Body of pancreas (tissue), 4 donors: ENCODE results near the gene FLT1. TPM values are rescaled to one million over a fixed set of nuclear protein-coding genes. Genes with fewer than 3 reads are reported as not detected.

Experiments used
- ATAC-seq: fragments of 150-250 bp; one replicate; pipeline ENCODE4 v1.9.1; 2016
- DNase-seq, 4 donors: peaks; one replicate each; pipeline ENCODE4 v3.0.0-alpha.2; 2019
- H3K27ac ChIP-seq, 4 donors: fragments of 200-600 bp; sonication (generic); 1 replicate in 3 of 4; 2 replicates in 1 of 4; pipeline versions ENCODE4 v1.5.1 to v1.6.1; 2016 to 2019; ENCODE audit warnings: mild to moderate bottlenecking in 1 of 4, mixed read lengths in 1 of 4, moderate library complexity in 1 of 4
- H3K27me3 ChIP-seq, 2 donors: fragments of 200-600 bp; sonication (generic); one replicate each; pipeline ENCODE4 v1.6.0; 2016; ENCODE audit warnings: mild to moderate bottlenecking in 1 of 2
- H3K36me3 ChIP-seq, 2 donors: fragments of 200-600 bp; sonication (generic); replicated peaks in 1 of 2; 2 replicates each; pipeline ENCODE4 v1.5.1; 2016; ENCODE audit warnings: low read depth in 2 of 2; ENCODE audit not compliant: insufficient read depth in 1 of 2
- H3K4me1 ChIP-seq: fragments of 200-600 bp; sonication (generic); one replicate; pipeline ENCODE4 v1.6.0; 2016
- H3K4me3 ChIP-seq, 2 donors: fragments of 200-600 bp; sonication (generic); 1 replicate in 1 of 2; 2 replicates in 1 of 2; pipeline ENCODE4 v1.5.1; 2016 to 2019
- H3K9me3 ChIP-seq, 3 donors: fragments of 200-600 bp; sonication (generic); 1 replicate in 2 of 3; 2 replicates in 1 of 3; pipeline ENCODE4 v1.5.1; 2016
- CTCF ChIP-seq, 7 experiments: fragments of 450-650 bp in 4 of 7; fragments of 200-600 bp in 3 of 7; sonication (generic) in 3 of 7; IDR thresholded peaks; one replicate each; pipeline ENCODE4 v1.5.1; 2016 to 2019; ENCODE audit warnings: antibody characterized with exemption in 7 of 7
- POLR2A ChIP-seq, 3 donors: fragments of 450-650 bp; IDR thresholded peaks; one replicate each; pipeline ENCODE4 v1.6.1; 2016; ENCODE audit warnings: antibody characterized with exemption in 3 of 3, mild to moderate bottlenecking in 2 of 3
- WGBS, 2 donors: methylation state at CpG; one replicate each; pipeline ENCODE4 v1.1.5; 2017; 5-methylcytosine and 5-hydroxymethylcytosine counted together
- intact Hi-C: fragments of 100-400 bp; cut with DNase I; formaldehyde crosslinking; loops from one replicate; pipeline ENCODE4 v1.15.1; 2023
- total RNA-seq, 2 donors: library from RNA; depleted of rRNA; stranded (reverse); fragments of >200 nt; gene quantifications; one replicate each; pipeline ENCODE4 v1.1.0, GENCODE V29; 2016

FLT1 gene
- total RNA-seq, 2 donors from 2014 or later = 15.3 to 20.4 TPM

GRCh38 chr13:28529836-28530235, 34.9 kb upstream of the FLT1 start:
- no peak for TF ChIP-seq CTCF (IDR thresholded peaks at IDR 0.05)
- DNase-seq (no peak), ATAC-seq (no peak)
- Histone ChIP-seq H3K27me3 (no peaks in the 10 kb centered on the region), H3K27ac (no peak overlapping the region), H3K36me3 (no peaks in the 10 kb centered on the region), H3K4me1 (peaks cover 18% of the 10 kb centered on the region), H3K9me3 (no peaks in the 10 kb centered on the region), H3K4me3 (no peak overlapping the region)
- intact Hi-C loops = no loop called here
- WGBS, 2 donors = 50 to 68% methylated on average over 1 of the region's 1 CpG

- WGBS, 2 donors = 54 to 69% methylated on average over 3 of the region's 3 CpGs
These were observed 33.9 kb upstream of the FLT1 start for GRCh38 chr13:28528848-28529247.

GRCh38 chr13:28528388-28528787, 33.5 kb upstream of the FLT1 start:
- ATAC-seq (no peak), DNase-seq (no peak)
- Histone ChIP-seq H3K27me3 (no peaks in the 10 kb centered on the region), H3K9me3 (no peaks in the 10 kb centered on the region), H3K4me1 (peaks cover 18% of the 10 kb centered on the region), H3K4me3 (no peak overlapping the region), H3K36me3 (no peaks in the 10 kb centered on the region), H3K27ac (no peak overlapping the region)
- WGBS, 2 donors = 36 to 41% methylated on average over 3 of the region's 3 CpGs
- no peak for TF ChIP-seq CTCF (IDR thresholded peaks at IDR 0.05)
- intact Hi-C loops = no loop called here

More at GRCh38 chr13:28528848-28529247, 33.9 kb upstream of the FLT1 start:
- ATAC-seq = no peak
- H3K4me3 ChIP-seq = no peak overlapping the region
- peaks cover 18% of the 10 kb centered on the region for H3K4me1 ChIP-seq
- H3K27ac ChIP-seq = no peak overlapping the region
- no peaks in the 10 kb centered on the region for H3K9me3 ChIP-seq
- intact Hi-C loops = no loop called here
- DNase-seq = no peak
- no peaks in the 10 kb centered on the region for H3K27me3 ChIP-seq
- no peak for TF ChIP-seq POLR2A (IDR thresholded peaks at IDR 0.05)
- TF ChIP-seq CTCF (IDR thresholded peaks at IDR 0.05) = no peak
- H3K36me3 ChIP-seq = no peaks in the 10 kb centered on the region

- Histone ChIP-seq H3K27me3 (no peaks in the 10 kb centered on the region), H3K36me3 (no peaks in the 10 kb centered on the region), H3K9me3 (no peaks in the 10 kb centered on the region), H3K4me3 (no peak overlapping the region), H3K4me1 (peaks cover 13% of the 10 kb centered on the region), H3K27ac (no peak overlapping the region)
- intact Hi-C loops = no loop called here
- ATAC-seq (no peak), DNase-seq (peak in 1 of 4 donors; percentile 20)
- 24 to 25% methylated on average over 13 of the region's 13 CpGs for WGBS, 2 donors
- TF ChIP-seq POLR2A (IDR thresholded peaks at IDR 0.05) (no peak), CTCF (IDR thresholded peaks at IDR 0.05) (no peak)
These were observed 32.7 kb upstream of the FLT1 start for GRCh38 chr13:28527629-28528028.

- Histone ChIP-seq H3K4me3 (no peak overlapping the region), H3K27ac (no peak overlapping the region), H3K9me3 (no peaks in the 10 kb centered on the region), H3K36me3 (no peaks in the 10 kb centered on the region), H3K27me3 (no peaks in the 10 kb centered on the region), H3K4me1 (peaks cover 7% of the 10 kb centered on the region)
- ATAC-seq (no peak), DNase-seq (no peak)
- WGBS, 2 donors = 67 to 76% methylated on average over 10 of the region's 10 CpGs
- intact Hi-C loops = no loop called here
- no peak for TF ChIP-seq POLR2A (IDR thresholded peaks at IDR 0.05)
- TF ChIP-seq CTCF (IDR thresholded peaks at IDR 0.05) = no peak
These were observed 31.9 kb upstream of the FLT1 start for GRCh38 chr13:28526876-28527275.
